HG03045 (cell line): ENCODE measurements around the gene COL6A5.
"Not testable (repeated sequence)": the region's sequence is repeated elsewhere in the genome, so short reads cannot be mapped to it uniquely, and the experiment has no call there.

ENCODE experiments used
- ATAC-seq: cut with Tn5 transposase; IDR thresholded peaks from one replicate; pipeline ENCODE4 v1.9.1; 2021; ENCODE audit warnings: mild to moderate bottlenecking, moderate library complexity; ENCODE audit not compliant: unreplicated experiment

Gene COL6A5

DNA sequence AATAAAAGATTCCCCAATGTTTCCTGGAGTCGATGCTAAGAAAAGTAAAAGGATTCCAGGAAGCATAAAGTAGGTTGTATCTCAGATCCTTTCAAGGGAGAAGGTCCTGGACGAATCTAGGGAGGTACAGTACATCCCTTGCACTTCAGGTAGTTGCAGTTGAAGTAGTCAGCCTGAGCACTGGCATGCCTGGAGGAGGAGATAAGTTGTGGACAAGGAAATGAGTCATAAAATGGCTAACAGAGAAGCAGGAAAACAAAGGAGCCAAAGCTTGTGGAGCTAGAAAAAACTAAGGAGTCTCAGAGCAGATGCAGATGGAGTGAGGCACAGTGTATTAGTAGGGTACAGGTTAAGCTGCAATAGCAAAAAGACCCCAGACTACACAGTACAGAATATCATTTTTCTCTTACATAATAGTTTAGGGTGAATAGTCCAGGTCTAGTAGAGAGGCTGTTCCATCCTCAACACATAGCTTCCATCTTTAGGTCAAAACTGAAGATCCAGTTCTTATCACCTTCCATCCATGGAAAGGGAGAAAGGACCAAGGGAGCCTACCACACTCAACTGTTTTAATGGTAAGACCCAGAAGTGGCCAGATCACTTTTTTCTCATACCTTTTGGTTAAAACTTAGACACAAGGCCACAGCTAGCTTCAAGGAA is 41.3 kb downstream of the COL6A5 start:
- no peak for ATAC-seq

DNA sequence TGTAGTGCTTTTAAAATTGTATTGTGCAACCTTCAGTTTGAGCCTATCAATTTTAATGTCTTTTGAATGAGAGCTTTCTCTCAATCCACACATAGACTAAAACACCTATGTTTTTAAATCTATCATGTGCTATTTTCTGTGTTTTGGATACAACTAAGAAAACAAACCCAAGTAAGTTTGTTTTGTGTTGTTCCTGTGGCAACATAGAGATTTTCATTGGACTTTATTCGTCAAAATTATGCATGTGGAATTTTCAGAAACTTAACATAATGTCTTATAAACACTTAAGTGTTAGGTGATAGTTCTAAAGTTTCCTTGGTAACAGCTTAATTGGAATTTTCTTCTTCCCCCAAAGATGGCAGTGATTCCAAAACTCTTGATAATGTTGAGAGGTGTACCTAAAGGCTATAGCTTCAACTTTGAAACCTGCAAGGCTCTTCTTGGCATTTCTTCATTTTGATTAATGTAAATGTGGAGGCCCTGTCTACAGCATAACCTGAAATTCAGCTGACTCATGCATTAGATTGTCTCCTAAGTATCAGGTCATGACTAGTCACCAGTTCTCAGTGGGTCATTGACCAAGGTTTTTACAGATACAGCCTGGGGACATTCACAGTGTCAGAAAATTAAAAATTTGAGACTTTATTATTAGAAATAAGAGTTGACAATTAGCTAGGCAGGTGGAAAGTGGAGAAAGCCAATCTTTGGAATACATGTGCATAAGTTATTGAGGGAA is 44.4 kb downstream of the COL6A5 start:
- ATAC-seq = no peak

DNA sequence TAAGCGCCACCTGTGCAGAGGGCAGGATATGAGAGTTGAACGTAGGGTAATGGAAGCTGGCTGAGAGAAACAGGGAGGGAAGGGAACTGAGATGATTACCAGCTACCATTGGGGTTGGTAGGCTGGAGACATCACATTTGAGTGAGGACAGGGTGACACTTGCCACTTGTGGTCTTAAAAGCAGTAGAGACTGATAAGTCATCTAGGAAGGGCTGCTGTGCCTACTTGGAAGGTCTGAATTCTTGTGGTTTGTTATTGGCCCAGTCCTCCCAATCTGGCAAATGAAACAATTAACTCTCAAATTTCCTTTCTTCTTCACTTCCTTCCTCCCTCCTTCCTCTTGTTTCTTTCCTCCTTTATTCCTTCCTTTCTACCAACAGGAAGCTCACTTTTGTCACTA is 46.8 kb downstream of the COL6A5 start:
- ATAC-seq = no peak

DNA sequence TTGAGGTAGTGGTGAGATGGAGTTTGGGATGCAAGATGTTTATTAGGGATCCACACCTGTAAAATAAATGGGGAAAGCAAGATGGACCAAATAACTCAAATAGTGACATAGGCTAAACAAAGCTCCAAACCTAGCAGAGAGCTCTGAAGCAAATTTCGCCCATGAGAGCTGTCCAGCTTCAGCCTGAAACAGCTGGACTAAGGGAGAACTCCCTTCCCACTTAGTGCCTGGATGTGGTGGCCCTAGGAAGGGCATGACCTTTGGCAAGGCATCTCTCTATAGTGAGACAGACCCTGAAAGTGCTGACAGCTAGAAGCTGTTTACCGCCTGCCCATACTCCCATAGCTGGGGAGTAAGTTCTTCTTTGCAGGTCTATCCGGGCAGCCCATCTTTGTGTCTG is 48.1 kb downstream of the COL6A5 start:
- no peak for ATAC-seq

DNA sequence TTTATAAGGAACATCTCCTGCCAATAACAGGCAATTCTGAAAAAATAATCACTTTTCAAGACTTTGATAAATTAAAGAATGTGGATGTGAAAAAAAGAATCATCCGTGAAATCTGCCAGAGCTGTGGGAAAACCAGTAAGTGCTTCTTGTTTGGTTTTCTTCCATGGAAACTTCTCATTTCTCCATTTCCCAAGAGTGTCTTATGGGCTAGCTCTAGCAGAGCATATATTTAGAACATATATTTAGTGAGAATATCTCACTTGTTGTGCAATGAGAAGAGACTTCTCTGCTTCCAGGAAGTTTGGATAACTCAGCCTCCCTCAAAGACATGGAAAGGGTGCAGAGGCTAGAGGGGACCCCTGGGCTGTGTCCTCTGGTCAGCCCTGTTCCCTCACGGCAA is 49.9 kb downstream of the COL6A5 start:
- no peak for ATAC-seq

DNA sequence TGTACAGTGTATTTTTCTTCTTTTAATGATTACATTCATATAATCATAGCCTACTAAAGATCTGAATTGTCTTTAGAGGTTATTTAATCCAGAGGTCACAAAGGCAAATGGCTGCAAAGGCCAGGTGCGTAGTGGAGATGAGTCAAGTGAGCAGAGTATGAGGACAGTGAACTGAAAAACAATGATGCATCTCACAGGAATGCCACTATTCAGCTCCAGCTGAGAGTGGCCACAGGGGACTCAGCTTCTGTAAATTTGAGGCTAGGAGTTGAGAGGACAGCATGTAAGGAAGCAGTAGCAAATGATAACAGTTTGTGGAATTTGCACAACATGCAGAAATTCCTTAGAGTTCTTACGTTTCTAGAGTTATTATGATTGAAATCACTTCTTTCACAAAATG is 50.4 kb downstream of the COL6A5 start:
- ATAC-seq = no peak

DNA sequence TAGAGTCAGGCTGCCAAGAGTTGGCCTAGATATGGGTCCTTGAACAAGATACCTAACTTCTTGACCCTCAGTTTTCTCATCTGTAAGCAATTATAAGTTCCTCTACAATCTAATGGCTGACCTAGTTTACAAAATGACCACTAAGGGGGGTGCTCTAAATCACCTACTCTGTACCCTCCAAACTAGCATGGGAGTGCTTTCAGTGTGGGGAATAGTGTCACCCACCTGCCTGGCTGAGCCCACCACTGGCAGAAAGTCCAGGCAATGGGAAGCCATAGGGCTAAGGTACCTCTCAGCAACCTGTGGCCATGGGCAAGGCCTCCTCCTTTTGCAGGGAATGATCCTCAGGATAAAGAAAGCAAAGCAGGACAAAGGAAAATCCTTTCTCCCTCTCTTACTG is 58.9 kb downstream of the COL6A5 start:
- no peak for ATAC-seq

DNA sequence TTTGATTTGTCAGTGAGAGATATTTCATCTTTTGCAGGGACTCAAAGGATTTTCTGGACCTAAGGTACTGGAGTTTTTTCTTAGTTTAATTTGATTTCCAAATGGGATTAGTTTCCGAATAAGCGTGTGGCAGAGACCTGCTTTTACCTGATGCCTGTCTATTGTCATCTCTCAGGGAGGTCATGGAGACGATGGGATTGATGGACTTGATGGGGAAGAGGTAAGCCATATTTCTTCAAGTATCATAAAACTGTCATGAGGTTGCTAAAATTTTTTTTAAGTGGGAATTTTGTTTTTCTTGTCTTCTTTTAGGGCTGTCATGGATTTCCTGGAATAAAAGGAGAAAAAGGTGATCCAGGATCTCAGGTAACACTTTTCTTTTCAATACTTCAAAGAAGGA is 60.5 kb downstream of the COL6A5 start:
- ATAC-seq = no peak

DNA sequence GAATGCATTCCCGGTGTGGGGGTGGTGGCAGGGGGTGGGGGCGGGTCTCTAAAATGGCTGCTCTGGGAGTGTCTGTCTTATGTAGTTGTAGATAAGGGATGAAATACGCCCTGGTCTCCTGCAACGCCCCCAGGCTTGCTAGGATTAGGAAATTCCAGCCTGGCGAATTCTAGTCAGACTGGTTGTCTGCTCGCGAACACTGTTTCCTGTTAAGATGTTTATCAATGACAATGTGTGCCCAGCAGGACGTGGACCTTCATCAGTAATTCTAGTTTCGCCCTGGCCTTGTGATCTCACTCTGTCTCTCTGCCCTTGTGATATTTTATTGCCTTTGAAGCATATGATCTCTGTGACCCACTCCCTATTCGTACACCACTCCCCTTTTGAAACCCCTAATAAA is 62.8 kb downstream of the COL6A5 start:
- ATAC-seq = not testable (repeated sequence)

DNA sequence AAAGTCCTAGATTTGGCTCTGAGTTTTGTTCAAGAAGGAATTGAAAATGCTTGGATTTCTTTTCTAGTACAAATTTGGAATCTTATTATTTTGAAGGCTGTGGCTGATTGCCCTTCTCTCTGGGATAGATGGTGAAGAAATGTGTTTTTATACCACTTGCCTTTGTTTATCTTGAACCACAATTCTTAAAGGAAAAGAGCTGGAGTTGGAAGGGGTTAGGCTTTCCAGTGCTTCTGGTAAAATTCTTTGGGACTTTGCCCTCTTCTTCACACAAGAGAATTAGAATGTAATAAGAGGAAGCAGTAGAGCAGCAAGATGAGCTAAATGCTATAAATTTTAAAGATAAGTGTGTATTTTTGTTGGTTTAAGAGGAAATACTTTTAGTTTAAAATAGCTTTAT is 65.8 kb downstream of the COL6A5 start:
- ATAC-seq = no peak

DNA sequence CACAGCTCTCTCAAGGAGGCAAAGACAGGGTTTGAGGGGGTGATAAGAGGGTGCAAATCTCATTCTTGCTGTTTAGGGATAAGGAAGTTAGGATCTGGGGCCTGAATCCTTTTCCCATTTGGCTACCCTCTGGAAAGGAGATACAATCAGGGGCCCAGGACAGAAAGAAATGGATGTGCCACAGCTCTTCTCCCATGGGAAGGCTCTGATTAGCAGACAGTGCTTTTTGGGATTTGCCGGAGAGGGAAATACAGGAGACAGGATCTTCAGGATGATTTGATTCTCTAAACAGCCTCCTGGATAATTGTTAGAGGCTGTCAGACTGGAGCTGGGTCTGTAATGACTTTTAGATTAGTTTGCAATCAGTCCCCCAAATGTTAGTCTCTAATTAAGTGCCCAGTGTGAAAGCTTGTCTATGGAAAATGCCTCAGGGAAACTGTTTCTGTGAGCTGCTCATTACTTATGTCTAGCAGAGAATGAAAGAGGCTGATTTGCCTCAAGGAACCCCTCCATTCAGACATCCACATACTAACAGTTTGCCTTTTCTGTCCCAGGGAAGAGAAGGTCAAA is 67.6 kb downstream of the COL6A5 start:
- no peak for ATAC-seq

DNA sequence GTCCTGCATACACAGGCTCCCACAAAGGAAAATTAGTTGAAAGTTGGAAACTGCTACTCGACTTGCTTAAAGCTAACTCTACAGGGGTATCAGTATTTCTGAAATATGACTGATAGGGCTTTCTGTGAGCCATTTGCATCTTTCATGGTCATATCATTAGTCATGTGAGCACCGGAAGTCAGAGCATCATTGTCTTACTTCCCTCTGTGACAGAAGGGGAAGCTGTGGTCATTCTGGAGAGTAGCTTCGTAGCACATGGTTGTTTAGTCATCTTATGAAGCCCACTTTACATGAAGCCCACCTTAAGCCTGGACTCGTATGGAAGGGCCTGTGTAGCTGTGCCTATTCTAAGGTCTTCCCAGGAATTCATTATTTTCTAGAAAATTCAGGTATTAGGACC is 69.0 kb downstream of the COL6A5 start:
- no peak for ATAC-seq

DNA sequence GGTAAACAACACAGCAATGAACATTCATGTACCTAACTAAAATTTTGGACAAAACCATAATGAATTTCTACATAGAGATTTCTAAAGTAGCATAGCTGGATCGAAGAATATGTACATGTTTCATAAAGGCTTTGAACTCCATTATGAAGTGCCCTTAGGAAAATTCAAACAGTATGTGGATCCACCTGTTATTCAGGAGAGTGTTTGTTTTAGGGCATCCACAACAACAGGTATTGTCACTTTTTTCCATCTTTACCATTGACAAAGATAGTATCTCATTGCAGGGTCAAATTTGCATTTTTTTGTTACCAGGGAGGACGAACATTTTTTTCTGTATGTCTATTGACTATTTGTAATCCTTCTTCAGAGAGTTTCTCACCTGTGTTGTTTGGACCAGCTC is 75.0 kb downstream of the COL6A5 start:
- ATAC-seq = no peak

DNA sequence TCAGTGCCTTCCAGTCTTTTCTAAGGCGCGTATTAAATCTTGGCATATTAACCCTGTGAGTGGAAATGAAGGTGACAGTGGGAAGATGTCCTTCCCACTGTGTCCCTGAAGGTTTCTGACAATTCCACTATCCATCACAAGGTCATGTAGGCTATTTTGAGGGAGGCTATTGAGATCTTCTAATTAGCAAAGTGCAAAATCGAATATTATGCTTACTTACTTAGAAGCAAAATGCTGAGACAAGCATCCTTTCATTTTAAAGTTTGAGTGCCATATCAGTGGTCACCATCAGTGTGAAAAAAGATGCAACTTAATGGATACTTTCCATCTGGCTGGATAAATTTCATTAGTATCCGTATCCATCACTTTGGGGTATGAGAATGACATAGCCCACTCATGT is 77.6 kb downstream of the COL6A5 start:
- no peak for ATAC-seq

DNA sequence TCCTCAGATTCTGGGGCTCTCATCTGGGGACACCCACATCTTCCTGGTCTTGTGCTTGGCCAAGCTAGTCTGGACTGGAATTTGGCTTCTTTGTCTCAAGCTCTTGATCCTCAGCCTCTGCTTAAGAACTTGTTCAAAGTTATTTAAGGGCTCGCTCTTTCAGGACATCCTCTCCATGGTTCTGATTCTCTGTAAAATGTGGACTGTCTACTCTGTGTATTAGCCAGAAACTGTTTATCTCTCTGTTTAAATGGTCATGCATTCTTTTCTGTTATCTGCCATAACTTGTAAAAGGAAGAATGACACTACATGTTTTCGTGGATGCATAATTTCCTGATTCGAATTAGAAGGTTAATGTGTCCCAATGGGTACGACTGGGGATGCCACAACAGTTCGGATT is 79.4 kb downstream of the COL6A5 start:
- no peak for ATAC-seq

DNA sequence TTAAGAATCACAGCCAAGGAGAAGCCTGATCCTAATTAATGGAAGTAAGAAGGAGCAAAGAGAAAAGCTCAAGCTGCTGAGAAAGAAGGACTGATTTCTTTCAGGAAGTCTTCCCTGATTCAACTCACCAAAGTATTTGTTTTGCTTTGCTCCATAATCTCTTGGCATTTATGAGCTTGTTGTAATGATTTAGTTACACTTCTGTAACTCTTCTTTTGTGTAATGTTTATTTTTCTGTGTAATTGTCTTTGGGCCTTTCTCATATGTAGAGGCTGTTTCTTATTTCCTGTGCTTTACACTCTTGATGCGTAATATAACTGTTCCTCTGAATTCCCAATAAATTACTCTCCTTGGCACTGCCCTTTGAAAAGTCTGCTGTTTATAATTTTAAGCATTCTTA is 80.0 kb downstream of the COL6A5 start:
- no peak for ATAC-seq

DNA sequence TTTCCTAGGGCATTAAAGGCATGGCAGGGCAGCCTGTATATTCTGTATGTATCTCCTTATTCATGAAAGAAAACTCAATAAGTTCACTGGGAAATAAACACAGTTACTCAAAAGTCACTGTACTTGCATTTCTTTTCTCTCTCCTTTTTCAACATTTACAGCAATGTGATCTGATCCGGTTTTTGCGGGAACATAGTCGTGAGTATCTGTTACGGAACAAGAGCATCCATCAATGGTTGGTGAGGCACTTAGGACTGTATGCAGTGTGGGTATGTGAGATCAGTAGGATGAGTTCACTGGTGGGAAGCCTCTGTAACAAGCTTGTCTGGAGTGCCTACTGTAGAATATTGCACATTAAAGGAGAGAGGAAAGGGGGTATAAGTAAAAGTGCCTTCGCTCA is 80.7 kb downstream of the COL6A5 start:
- ATAC-seq = no peak

DNA sequence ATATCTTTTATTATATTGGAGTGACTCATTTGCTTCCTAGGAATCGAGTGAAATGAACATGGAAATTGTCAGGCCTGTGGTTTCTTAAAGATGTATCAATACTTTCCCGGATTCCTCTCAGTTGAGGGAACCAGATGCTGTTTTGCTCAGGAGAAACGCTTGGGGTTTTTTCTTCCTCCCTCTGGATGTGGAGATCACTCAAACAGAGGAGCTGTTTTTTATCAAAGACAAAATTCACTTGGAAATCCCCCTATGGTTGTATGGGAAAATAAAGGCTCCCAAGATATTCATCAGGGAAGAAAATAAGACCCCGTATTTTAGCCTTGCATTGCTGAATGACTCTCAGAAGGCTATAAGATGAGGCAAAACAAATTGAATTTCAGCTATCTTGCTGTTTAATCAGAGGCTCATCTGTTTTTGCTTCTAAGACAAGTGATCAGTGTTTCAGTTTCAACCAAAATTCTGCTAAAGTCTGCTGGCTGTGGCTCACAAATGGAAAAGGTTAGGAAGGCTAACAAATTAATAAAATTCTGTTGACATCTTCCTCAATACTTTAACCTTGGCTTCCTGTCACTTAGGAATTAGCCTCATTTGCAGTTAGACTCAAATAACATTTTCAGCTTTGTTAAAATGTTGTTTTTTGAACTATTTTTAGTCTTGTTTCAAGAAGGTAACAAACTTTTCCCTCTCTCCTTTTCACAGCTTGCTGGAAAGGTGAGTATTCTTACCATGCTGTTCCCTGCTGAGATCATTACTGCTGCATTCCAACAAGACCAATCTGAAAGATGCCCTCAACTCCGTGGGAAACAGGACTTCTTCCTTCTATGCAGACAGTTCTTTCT is 83.6 kb downstream of the COL6A5 start:
- ATAC-seq = no peak

DNA sequence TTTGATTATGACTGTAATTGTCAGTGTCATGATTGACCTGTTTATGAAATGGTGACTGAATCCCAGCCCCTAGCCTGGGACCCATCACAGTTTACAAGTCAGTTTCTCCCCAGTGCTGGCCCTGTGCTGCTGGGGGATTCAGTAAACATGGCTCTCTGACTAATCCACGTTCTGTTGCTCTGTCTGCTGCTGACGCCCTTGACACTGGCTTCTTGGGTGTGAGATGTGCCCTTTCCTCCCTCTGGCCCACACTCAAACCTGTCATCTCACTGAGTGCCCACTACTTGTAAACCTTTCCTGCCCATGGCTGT is 84.2 kb downstream of the COL6A5 start:
- no peak for ATAC-seq

DNA sequence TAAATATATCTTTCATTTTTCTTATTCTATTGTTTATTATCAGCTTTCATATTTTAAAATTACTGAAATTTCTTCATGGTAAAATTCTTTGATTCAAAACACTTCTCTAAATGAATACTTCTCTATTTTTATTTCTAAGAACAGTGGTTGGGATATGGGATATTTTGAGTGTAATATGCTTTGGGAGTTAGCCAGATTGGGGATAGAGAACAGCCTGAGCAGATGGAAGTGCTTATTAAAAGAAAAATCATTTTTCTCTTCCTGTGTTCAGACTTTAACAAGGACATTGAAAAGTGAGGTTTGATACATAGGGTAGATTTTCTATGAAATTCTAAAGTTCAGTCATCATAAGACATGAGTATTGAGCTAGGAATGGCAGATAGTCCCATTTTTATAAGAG is 84.8 kb downstream of the COL6A5 start:
- no peak for ATAC-seq

DNA sequence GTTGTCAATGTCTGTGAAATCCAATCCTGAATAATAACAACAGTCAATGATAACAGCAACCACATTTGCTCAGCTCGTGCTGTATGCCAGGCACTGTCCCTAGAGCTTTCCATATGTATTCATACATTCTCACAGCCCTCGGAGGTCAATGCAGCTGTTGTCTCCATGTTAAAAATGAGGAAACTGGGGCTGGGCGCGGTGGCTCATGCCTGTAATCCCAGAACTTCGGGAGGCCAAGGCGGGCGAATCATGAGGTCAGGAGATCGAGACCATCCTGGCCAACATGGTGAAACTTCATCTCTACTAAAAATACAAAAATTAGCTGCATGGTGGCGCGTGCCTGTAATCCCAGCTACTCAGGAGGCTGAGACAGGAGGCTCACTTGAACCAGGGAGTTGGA is 86.6 kb downstream of the COL6A5 start:
- ATAC-seq = not testable (repeated sequence)

DNA sequence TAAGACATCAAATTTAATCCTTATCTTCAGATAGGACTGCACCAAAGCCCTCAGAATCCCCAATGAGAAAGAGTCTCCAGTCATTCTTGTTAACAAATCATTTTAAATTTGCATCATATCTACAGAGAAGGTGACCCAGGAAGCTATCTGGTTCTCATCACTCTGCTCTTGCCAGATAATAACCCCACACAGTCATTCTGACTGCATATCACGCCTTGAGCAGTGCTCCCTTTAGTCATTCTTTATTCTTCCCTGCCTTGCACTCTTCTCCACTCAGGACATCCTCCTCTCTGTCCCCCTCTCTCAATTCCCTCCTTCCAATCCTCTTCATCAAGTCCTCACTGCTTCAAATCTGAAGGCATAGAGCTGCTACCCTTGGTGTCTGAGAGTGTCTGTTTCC is 87.8 kb downstream of the COL6A5 start:
- no peak for ATAC-seq
